ENCODE results near the gene PRKN. TPM values are rescaled to one million over a fixed set of nuclear protein-coding genes. Genes with fewer than 3 reads are reported as not detected.

PRKN gene
- polyA plus RNA-seq, 1 donor from 2014 or later = 1.2 TPM

DNA sequence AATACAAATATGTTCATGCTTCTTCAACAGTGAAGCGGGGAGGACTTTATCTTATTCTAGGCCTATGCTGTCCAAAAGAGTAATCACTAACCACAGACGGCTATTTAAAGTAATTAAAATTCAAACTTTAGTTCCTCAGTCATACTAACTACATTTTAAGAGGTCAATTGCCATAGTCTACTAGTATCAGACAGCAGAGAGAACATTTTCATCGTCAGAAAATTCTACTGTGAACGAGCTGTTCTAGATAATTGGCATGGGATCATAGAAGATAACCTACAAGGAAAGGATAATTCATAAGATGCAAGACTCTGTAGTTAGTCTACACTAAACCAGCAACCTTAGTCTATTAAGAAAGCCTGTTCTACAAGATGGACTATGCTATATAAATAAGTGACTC, 44.4 kb downstream of the PRKN start:
- Histone ChIP-seq H2AFZ (ENCODE audit: low read depth, low read length) (no peak overlapping the region), H3K9me3 (ENCODE audit: low read length) (no peaks in the 10 kb centered on the region), H3K27ac (ENCODE audit: low read length) (no peak overlapping the region), H3K36me3 (ENCODE audit: insufficient read depth, low read length) (no peaks in the 10 kb centered on the region), H3K79me2 (replicated peaks; ENCODE audit: insufficient read depth, low read length) (no peaks in the 10 kb centered on the region), H3K9ac (ENCODE audit: low read length) (no peak overlapping the region), H3K9me2 (ENCODE audit: insufficient read depth, low read length) (no peaks in the 10 kb centered on the region), H4K20me1 (ENCODE audit: insufficient read depth) (no peaks in the 10 kb centered on the region), H3K4me2 (ENCODE audit: low read length) (no peak overlapping the region), H3F3A (ENCODE audit: insufficient read depth, low read length, poor library complexity, severe bottlenecking) (no peaks in the 10 kb centered on the region), H3K27me3 (ENCODE audit: insufficient read depth, low read depth, low read length) (no peaks in the 10 kb centered on the region), H3K4me3 (ENCODE audit: low read length) (no peak overlapping the region)
- TF ChIP-seq TAF1 (IDR thresholded peaks at IDR 0.05; ENCODE audit: low read depth) = no peak
- TF ChIP-seq MXI1 (conservative IDR thresholded peaks at IDR 0.05; ENCODE audit: poor library complexity, severe bottlenecking) = no peak

DNA sequence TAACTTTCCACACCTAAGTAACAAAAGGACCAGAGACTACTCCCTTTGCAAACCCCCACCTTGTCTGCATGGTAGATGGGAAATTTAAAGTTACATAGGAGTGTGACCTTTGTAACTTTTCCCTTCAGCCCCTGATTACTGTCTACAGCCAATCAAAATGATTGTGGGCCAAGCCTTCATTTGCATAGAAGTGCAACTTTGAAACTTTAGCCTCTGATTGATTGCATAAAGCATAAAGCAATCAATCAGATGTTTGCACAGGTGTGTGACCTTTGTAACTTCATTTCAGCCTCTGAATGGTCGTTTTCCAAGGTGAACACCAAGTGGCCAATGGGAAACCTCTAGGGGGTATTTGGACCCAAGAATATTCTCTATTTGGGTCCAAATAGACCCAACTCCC, 46.1 kb downstream of the PRKN start:
- Histone ChIP-seq H3F3A (ENCODE audit: insufficient read depth, low read length, poor library complexity, severe bottlenecking) (no peaks in the 10 kb centered on the region), H3K36me3 (ENCODE audit: insufficient read depth, low read length) (no peaks in the 10 kb centered on the region), H3K4me2 (ENCODE audit: low read length) (no peak overlapping the region), H3K9me3 (ENCODE audit: low read length) (no peaks in the 10 kb centered on the region), H3K4me3 (ENCODE audit: low read length) (no peak overlapping the region), H3K9me2 (ENCODE audit: insufficient read depth, low read length) (no peaks in the 10 kb centered on the region), H3K27me3 (ENCODE audit: insufficient read depth, low read depth, low read length) (no peaks in the 10 kb centered on the region), H3K27ac (ENCODE audit: low read length) (no peak overlapping the region), H2AFZ (ENCODE audit: low read depth, low read length) (no peak overlapping the region), H3K79me2 (replicated peaks; ENCODE audit: insufficient read depth, low read length) (no peaks in the 10 kb centered on the region), H4K20me1 (ENCODE audit: insufficient read depth) (no peaks in the 10 kb centered on the region), H3K9ac (ENCODE audit: low read length) (no peak overlapping the region)
- TF ChIP-seq MXI1 (conservative IDR thresholded peaks at IDR 0.05; ENCODE audit: poor library complexity, severe bottlenecking) (no peak), TAF1 (IDR thresholded peaks at IDR 0.05; ENCODE audit: low read depth) (no peak), EP300 (conservative IDR thresholded peaks at IDR 0.05; ENCODE audit: poor library complexity, severe bottlenecking) (no peak), RAD21 (conservative IDR thresholded peaks at IDR 0.05) (no peak), EZH2 (IDR thresholded peaks at IDR 0.05; ENCODE audit: borderline replicate concordance, insufficient read depth, low read length, poor library complexity, severe bottlenecking) (no peak), POLR2AphosphoS5 (IDR thresholded peaks at IDR 0.05) (no peak), SMC3 (conservative IDR thresholded peaks at IDR 0.05; ENCODE audit: poor library complexity) (no peak)
- TF ChIP-seq, protein P1, sequence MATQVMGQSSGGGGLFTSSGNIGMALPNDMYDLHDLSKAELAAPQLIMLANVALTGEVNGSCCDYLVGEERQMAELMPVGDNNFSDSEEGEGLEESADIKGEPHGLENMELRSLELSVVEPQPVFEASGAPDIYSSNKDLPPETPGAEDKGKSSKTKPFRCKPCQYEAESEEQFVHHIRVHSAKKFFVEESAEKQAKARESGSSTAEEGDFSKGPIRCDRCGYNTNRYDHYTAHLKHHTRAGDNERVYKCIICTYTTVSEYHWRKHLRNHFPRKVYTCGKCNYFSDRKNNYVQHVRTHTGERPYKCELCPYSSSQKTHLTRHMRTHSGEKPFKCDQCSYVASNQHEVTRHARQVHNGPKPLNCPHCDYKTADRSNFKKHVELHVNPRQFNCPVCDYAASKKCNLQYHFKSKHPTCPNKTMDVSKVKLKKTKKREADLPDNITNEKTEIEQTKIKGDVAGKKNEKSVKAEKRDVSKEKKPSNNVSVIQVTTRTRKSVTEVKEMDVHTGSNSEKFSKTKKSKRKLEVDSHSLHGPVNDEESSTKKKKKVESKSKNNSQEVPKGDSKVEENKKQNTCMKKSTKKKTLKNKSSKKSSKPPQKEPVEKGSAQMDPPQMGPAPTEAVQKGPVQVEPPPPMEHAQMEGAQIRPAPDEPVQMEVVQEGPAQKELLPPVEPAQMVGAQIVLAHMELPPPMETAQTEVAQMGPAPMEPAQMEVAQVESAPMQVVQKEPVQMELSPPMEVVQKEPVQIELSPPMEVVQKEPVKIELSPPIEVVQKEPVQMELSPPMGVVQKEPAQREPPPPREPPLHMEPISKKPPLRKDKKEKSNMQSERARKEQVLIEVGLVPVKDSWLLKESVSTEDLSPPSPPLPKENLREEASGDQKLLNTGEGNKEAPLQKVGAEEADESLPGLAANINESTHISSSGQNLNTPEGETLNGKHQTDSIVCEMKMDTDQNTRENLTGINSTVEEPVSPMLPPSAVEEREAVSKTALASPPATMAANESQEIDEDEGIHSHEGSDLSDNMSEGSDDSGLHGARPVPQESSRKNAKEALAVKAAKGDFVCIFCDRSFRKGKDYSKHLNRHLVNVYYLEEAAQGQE (IDR thresholded peaks at IDR 0.05; ENCODE audit: borderline replicate concordance) = no peak
- TF ChIP-seq, protein P2, sequence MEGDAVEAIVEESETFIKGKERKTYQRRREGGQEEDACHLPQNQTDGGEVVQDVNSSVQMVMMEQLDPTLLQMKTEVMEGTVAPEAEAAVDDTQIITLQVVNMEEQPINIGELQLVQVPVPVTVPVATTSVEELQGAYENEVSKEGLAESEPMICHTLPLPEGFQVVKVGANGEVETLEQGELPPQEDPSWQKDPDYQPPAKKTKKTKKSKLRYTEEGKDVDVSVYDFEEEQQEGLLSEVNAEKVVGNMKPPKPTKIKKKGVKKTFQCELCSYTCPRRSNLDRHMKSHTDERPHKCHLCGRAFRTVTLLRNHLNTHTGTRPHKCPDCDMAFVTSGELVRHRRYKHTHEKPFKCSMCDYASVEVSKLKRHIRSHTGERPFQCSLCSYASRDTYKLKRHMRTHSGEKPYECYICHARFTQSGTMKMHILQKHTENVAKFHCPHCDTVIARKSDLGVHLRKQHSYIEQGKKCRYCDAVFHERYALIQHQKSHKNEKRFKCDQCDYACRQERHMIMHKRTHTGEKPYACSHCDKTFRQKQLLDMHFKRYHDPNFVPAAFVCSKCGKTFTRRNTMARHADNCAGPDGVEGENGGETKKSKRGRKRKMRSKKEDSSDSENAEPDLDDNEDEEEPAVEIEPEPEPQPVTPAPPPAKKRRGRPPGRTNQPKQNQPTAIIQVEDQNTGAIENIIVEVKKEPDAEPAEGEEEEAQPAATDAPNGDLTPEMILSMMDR (IDR thresholded peaks at IDR 0.05; ENCODE audit: poor library complexity, severe bottlenecking) = no peak

DNA sequence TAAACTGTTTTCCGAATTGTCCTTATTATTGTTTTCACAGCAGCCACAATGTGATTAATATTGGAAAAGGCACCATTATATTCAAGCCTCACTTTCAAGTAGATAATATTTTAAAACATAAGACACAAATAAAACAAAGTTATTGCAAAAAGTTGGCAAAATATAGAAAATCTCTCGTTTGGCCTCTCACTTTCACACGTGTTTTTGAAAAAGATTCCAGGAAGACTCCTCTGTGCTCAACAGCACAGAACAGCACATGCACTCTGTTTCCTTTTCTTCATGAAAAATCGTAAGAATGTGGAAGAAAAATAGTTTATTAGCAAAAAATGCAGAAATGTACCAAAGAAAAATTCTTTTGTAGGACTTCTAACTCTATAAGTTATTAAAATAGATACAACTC, 46.7 kb downstream of the PRKN start:
- H2AFZ ChIP-seq (ENCODE audit: low read depth, low read length) = no peak overlapping the region
- no peaks in the 10 kb centered on the region for H3K79me2 ChIP-seq (replicated peaks; ENCODE audit: insufficient read depth, low read length)
- no peak overlapping the region for H3K4me2 ChIP-seq (ENCODE audit: low read length)
- no peaks in the 10 kb centered on the region for H3K9me3 ChIP-seq (ENCODE audit: low read length)
- TF ChIP-seq EP300 (conservative IDR thresholded peaks at IDR 0.05; ENCODE audit: poor library complexity, severe bottlenecking) = no peak
- TF ChIP-seq POLR2AphosphoS5 (IDR thresholded peaks at IDR 0.05) = no peak
- no peak for TF ChIP-seq TAF1 (IDR thresholded peaks at IDR 0.05; ENCODE audit: low read depth)
- no peak for TF ChIP-seq RAD21 (conservative IDR thresholded peaks at IDR 0.05)
- no peak for TF ChIP-seq EZH2 (IDR thresholded peaks at IDR 0.05; ENCODE audit: borderline replicate concordance, insufficient read depth, low read length, poor library complexity, severe bottlenecking)
- no peak for TF ChIP-seq MXI1 (conservative IDR thresholded peaks at IDR 0.05; ENCODE audit: poor library complexity, severe bottlenecking)
- no peak for TF ChIP-seq SMC3 (conservative IDR thresholded peaks at IDR 0.05; ENCODE audit: poor library complexity)
- TF ChIP-seq, protein P1 (IDR thresholded peaks at IDR 0.05; ENCODE audit: borderline replicate concordance) = no peak
- TF ChIP-seq, protein P2 (IDR thresholded peaks at IDR 0.05; ENCODE audit: poor library complexity, severe bottlenecking) = no peak
- no peaks in the 10 kb centered on the region for H3F3A ChIP-seq (ENCODE audit: insufficient read depth, low read length, poor library complexity, severe bottlenecking)
- H3K9me2 ChIP-seq (ENCODE audit: insufficient read depth, low read length) = no peaks in the 10 kb centered on the region
- H3K27ac ChIP-seq (ENCODE audit: low read length) = no peak overlapping the region
- no peaks in the 10 kb centered on the region for H3K27me3 ChIP-seq (ENCODE audit: insufficient read depth, low read depth, low read length)
- no peak overlapping the region for H3K9ac ChIP-seq (ENCODE audit: low read length)
- H3K36me3 ChIP-seq (ENCODE audit: insufficient read depth, low read length) = no peaks in the 10 kb centered on the region
- no peak overlapping the region for H3K4me3 ChIP-seq (ENCODE audit: low read length)
- no peaks in the 10 kb centered on the region for H4K20me1 ChIP-seq (ENCODE audit: insufficient read depth)

Data from neural cell (in vitro differentiated cells).